ENCODE measurements around the gene CCR5. TPM values are rescaled to one million over a fixed set of nuclear protein-coding genes. Genes with fewer than 3 reads are reported as not detected.

The CCR5 gene
- total RNA-seq (2021; fragmentation: NEBNext Ultra II Directional; extraction: Animal tissue kit (Norgen Biotek cat#: 25700)) (not detected in 2 replicates), polyA plus RNA-seq (2011; rRNA removed) (not detected in 2 replicates), polyA minus RNA-seq (2011; rRNA and poly(A)+ RNA removed) (not detected in 2 replicates)
- not detected for polyA plus RNA-seq (2011; cell fraction: cytosol; rRNA removed)
- polyA plus RNA-seq (2011; cell fraction: nucleus; rRNA removed), result not detected
- polyA plus RNA-seq (2012, experiment 1 of 2), result not detected in 4 replicates
- polyA plus RNA-seq (2012, experiment 2 of 2), result not detected
- polyA plus RNA-seq (2013, experiment 1 of 2), result not detected
- polyA plus RNA-seq (2013, experiment 2 of 2), result not detected
- not detected for polyA minus RNA-seq (2011; cell fraction: cytosol; rRNA and poly(A)+ RNA removed)
- not detected for polyA minus RNA-seq (2011; cell fraction: nucleus; rRNA and poly(A)+ RNA removed)
- long read RNA-seq, experiment 1, result 0 reads
- long read RNA-seq, experiment 2, result 0 reads

DNA sequence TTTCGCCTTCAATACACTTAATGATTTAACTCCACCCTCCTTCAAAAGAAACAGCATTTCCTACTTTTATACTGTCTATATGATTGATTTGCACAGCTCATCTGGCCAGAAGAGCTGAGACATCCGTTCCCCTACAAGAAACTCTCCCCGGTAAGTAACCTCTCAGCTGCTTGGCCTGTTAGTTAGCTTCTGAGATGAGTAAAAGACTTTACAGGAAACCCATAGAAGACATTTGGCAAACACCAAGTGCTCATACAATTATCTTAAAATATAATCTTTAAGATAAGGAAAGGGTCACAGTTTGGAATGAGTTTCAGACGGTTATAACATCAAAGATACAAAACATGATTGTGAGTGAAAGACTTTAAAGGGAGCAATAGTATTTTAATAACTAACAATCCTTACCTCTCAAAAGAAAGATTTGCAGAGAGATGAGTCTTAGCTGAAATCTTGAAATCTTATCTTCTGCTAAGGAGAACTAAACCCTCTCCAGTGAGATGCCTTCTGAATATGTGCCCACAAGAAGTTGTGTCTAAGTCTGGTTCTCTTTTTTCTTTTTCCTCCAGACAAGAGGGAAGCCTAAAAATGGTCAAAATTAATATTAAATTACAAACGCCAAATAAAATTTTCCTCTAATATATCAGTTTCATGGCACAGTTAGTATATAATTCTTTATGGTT lies at the start of gene CCR5:
Gene CCR5 (plus strand): TSS at position 108 of the 680 bp plus-strand sequence. CDS start 1,957 bp downstream, outside the sequence.
- CTCF ChIA-PET (ENCODE audit: partially characterized antibody), result interaction anchor here (0.7 to 12.9 kb wide), 19 partner anchors 7 to 317 kb away, joined by 3 to 164 read pairs (median 3); partner anchors contain the start of genes CCR1 and CCR3
- no peak within 1 kb of the TSS for H4K8ac ChIP-seq (ENCODE audit: extremely low read depth, insufficient read depth, low read length)
- FAIRE-seq, result no peak

More for the DNA sequence above, at the start of gene CCR5:
- Histone ChIP-seq H2BK120ac (replicated peaks; ENCODE audit: low read depth, low read length) (no peak within 1 kb of the TSS), H3K4me1 (replicated peaks in 1 of 4; ENCODE audit: control insufficient read depth in 3 of 4, insufficient read depth in 4 of 4, low read length in 3 of 4) (peaks cover 0 to 6% (median 3%) of the 10 kb centered on the region in 4 experiments; a peak in 3 of 7 replicates), H3K9ac (replicated peaks in 1 of 4; ENCODE audit: extremely low read depth in 1 of 4, low read depth in 3 of 4, low read length in 3 of 4) (no peak within 1 kb of the TSS), H2AFZ (ENCODE audit: low read length) (no peak within 1 kb of the TSS), H3K27me3 (replicated peaks in 1 of 4; ENCODE audit: control insufficient read depth in 3 of 4, extremely low read depth in 1 of 4, insufficient read depth in 3 of 4, low read length in 3 of 4) (peaks cover 0 to 5% (median 0%) of the 10 kb centered on the region in 4 experiments; a peak in 1 of 7 replicates), H3K4me2 (ENCODE audit: insufficient read depth in 1 of 2, low read depth in 2 of 2, low read length in 2 of 2) (no peak within 1 kb of the TSS), H3K79me2 (ENCODE audit: control insufficient read depth in 1 of 2, insufficient read depth in 2 of 2, low read length in 2 of 2) (no peaks in the 10 kb centered on the region), H4K5ac (ENCODE audit: insufficient read length, low read depth, low read length) (no peak within 1 kb of the TSS), H2BK12ac (ENCODE audit: low read depth, low read length) (no peak within 1 kb of the TSS), H3K27ac (ENCODE audit: low read depth, low read length) (no peak within 1 kb of the TSS), H2BK15ac (ENCODE audit: low read length) (no peak within 1 kb of the TSS), H3K4me3 (ENCODE audit: extremely low read depth in 1 of 4, insufficient read depth in 2 of 4, low read depth in 3 of 4, low read length in 4 of 4) (no peak within 1 kb of the TSS), H2AK5ac (ENCODE audit: low read depth, low read length) (no peak within 1 kb of the TSS), H2BK5ac (ENCODE audit: low read depth, low read length) (no peak within 1 kb of the TSS), H2BK20ac (ENCODE audit: low read length) (no peak within 1 kb of the TSS), H3K36me3 (ENCODE audit: control insufficient read depth in 2 of 4, insufficient read depth in 4 of 4, low read length in 3 of 4) (no peaks in the 10 kb centered on the region), H4K20me1 (replicated peaks in 1 of 2; ENCODE audit: control insufficient read depth in 1 of 2, insufficient read depth in 2 of 2, low read length in 2 of 2) (no peaks in the 10 kb centered on the region), H3K9me3 (ENCODE audit: insufficient read depth in 2 of 2, low read depth in 1 of 2, low read length in 1 of 2) (no peaks in the 10 kb centered on the region), H3K79me1 (ENCODE audit: low read depth, low read length) (no peaks in the 10 kb centered on the region), H3K56ac (replicated peaks; ENCODE audit: insufficient read length, low read depth, low read length) (no peak within 1 kb of the TSS), H3K4ac (replicated peaks; ENCODE audit: insufficient read length, low read depth, low read length) (no peak within 1 kb of the TSS), H3K18ac (ENCODE audit: extremely low read depth, low read length) (no peak within 1 kb of the TSS), H3K14ac (ENCODE audit: insufficient read length) (no peak within 1 kb of the TSS), H3K23ac (ENCODE audit: insufficient read length) (no peak within 1 kb of the TSS), H3K23me2 (ENCODE audit: low read depth, low read length) (no peaks in the 10 kb centered on the region), H4K91ac (replicated peaks; ENCODE audit: insufficient read length, low read length) (no peak within 1 kb of the TSS)
- 76% methylated on average over 5 of the region's 5 CpGs; no CpG with 5 or more reads in 1 of the 2 experiments for whole genome bisulfite sequencing, 2 experiments (ENCODE audit: extremely low coverage in 1 of 2, insufficient coverage in 1 of 2, insufficient read length in 1 of 2, insufficient replicate concordance in 2 of 2, low coverage in 1 of 2, low lambda C conversion rate in 2 of 2, missing lambda C conversion rate in 1 of 2)
- POLR2A ChIA-PET (ENCODE audit: partially characterized antibody), result no interaction called here
- TF ChIP-seq HDAC2 (IDR thresholded peaks at IDR 0.05; ENCODE audit: borderline replicate concordance in 1 of 2, low read depth in 2 of 2, low read length in 2 of 2) (no peak), HDAC6 (IDR thresholded peaks at IDR 0.05; ENCODE audit: low read depth, low read length) (no peak), NANOG (IDR thresholded peaks at IDR 0.05; ENCODE audit: insufficient read depth, low read depth, low read length, poor library complexity, severe bottlenecking) (no peak), RNF2 (IDR thresholded peaks at IDR 0.05; ENCODE audit: borderline replicate concordance, low read depth, low read length, missing control alignments, poor library complexity, severe bottlenecking) (no peak), TAF1 (IDR thresholded peaks at IDR 0.05; ENCODE audit: low read depth, low read length) (no peak), EGR1 (IDR thresholded peaks at IDR 0.05; ENCODE audit: borderline replicate concordance, low read depth, low read length) (no peak), CHD1 (IDR thresholded peaks at IDR 0.05; ENCODE audit: low read depth, low read length) (no peak), POLR2A (IDR thresholded peaks at IDR 0.05; ENCODE audit: control extremely low read depth in 1 of 2, low read depth in 2 of 2, low read length in 2 of 2) (no peak), KDM4A (IDR thresholded peaks at IDR 0.05; ENCODE audit: low read depth, low read length, severe bottlenecking) (no peak)
- no peak for DNase-seq (ENCODE audit: low read depth in 1 of 2, low spot score in 2 of 2)
